Psoas muscle (tissue), 8 donors: Measurements from ENCODE around the gene ALDH7A1. TPM values are rescaled to one million over a fixed set of nuclear protein-coding genes. Genes with fewer than 3 reads are reported as not detected.

Experiments used
- ATAC-seq, 4 donors: fragments of 200-7000 bp; cut with Tn5 transposase; one replicate each; pipeline ENCODE4 v1.9.1; 2020; ENCODE audit warnings: moderate library complexity in 3 of 4, mild to moderate bottlenecking in 2 of 4
- DNase-seq, 2 donors: peaks; one replicate each; pipeline ENCODE4 v3.0.0-alpha.2; 2020
- H3K27ac ChIP-seq: fragments of 200-600 bp; one replicate; pipeline ENCODE4 v1.8.0; 2022
- H3K27me3 ChIP-seq, 3 donors: fragments of 200-600 bp in 1 of 3; one replicate each; pipeline versions ENCODE4 v1.6.1 to v1.8.0; 2013 to 2022; ENCODE audit warnings: low read length in 2 of 3, mild to moderate bottlenecking in 2 of 3, moderate library complexity in 1 of 3; ENCODE audit not compliant: insufficient read depth in 3 of 3
- H3K36me3 ChIP-seq, 2 donors: fragments of 200-600 bp in 1 of 2; one replicate each; pipeline versions ENCODE4 v1.6.1 to v1.8.0; 2013 to 2022; ENCODE audit warnings: low read depth in 1 of 2, mild to moderate bottlenecking in 1 of 2, moderate library complexity in 1 of 2; ENCODE audit not compliant: insufficient read depth in 1 of 2
- H3K4me1 ChIP-seq: fragments of 200-600 bp; one replicate; pipeline ENCODE4 v1.8.0; 2022
- H3K4me3 ChIP-seq: fragments of 200-600 bp; one replicate; pipeline ENCODE4 v1.8.0; 2022; ENCODE audit warnings: mild to moderate bottlenecking
- H3K9me3 ChIP-seq: fragments of 200-600 bp; one replicate; pipeline ENCODE4 v1.8.0; 2022
- CTCF ChIP-seq: fragments of 200-600 bp; IDR thresholded peaks from one replicate; pipeline ENCODE4 v1.8.0; 2022; ENCODE audit warnings: antibody characterized with exemption
- WGBS, 3 donors: extraction: QIAGEN DNeasy Blood & Tissue Kit; methylation state at CpG; one replicate each; pipeline versions ENCODE4 v1.1.6 to v1.1.7; 2013; 5-methylcytosine and 5-hydroxymethylcytosine counted together
- intact Hi-C, 2 donors: fragments of 100-400 bp; cut with DNase I; formaldehyde crosslinking; loops; one replicate each; pipeline versions ENCODE4 v1.11.0 to v1.14.2; 2022
- polyA plus RNA-seq, 3 donors: library from polyadenylated mRNA; stranded (reverse); fragments of 200-250 nt; gene quantifications; one replicate each; pipeline ENCODE4 v1.2.3, GENCODE V29; 2013
- total RNA-seq, 4 donors: library from RNA; stranded (reverse); fragmentation: NEBNext Ultra II Directional in 2 of 4; extraction: Animal tissue kit (Norgen Biotek cat#: 25700) in 2 of 4; gene quantifications; one replicate each; pipeline versions ENCODE4 v1.2.1 to v1.2.4, GENCODE V29; 2021 to 2023
- donor health status: healthy with polysubstance abuse.
- donor health status: DM: no; HTN: no; CAD: no; lungs with moderate emphysema.
- donor health status: Bipolar disorder and iron deficiency.
- donor health status: healthy.
- donor health status: DM: yes; HTN: yes; CAD: no.
- donor health status: DM: no; HTN: no; CAD: no.
- donor health status: DM: no; HTN: no; CAD: no.
- donor health status: DM: yes; HTN: yes; CAD: no.

Gene ALDH7A1
- total and polyA plus RNA-seq, 7 donors: 7.4 to 26.7 (median 8.8) TPM

- peaks cover 3 to 42% of the 10 kb centered on the region in 2 donors for H3K36me3 ChIP-seq
- no peak for TF ChIP-seq CTCF
- no peaks in the 10 kb centered on the region for H3K27me3 ChIP-seq
- intact Hi-C loops: no loop called here
- no peak for ATAC-seq
- no peak overlapping the region for H3K27ac ChIP-seq
- H3K9me3 ChIP-seq: no peaks in the 10 kb centered on the region
- no peak for DNase-seq
- WGBS, 3 donors: 92 to 95% (median 92%) methylated on average over 2 of the region's 2 CpGs
- H3K4me3 ChIP-seq: no peak overlapping the region
- H3K4me1 ChIP-seq: no peaks in the 10 kb centered on the region
Measured at GRCh38 chr5:126484253-126484652, 110.8 kb downstream of the ALDH7A1 start.

GRCh38 chr5:126483156-126483555, 111.9 kb downstream of the ALDH7A1 start:
- DNase-seq (no peak), ATAC-seq (no peak)
- intact Hi-C loops: no loop called here
- 15 to 29% (median 20%) methylated on average over 3 of the region's 3 CpGs for WGBS, 3 donors
- Histone ChIP-seq H3K27me3 (no peaks in the 10 kb centered on the region), H3K36me3 (peaks cover 3 to 32% of the 10 kb centered on the region in 2 donors), H3K4me1 (no peaks in the 10 kb centered on the region), H3K9me3 (no peaks in the 10 kb centered on the region), H3K4me3 (no peak overlapping the region), H3K27ac (no peak overlapping the region)
- TF ChIP-seq CTCF: no peak

- no peak for TF ChIP-seq CTCF
Measured at GRCh38 chr5:126482591-126482990, 112.4 kb downstream of the ALDH7A1 start.

GRCh38 chr5:126481243-126481642, 113.8 kb downstream of the ALDH7A1 start:
- Histone ChIP-seq H3K4me3 (no peak overlapping the region), H3K27me3 (no peaks in the 10 kb centered on the region), H3K4me1 (no peaks in the 10 kb centered on the region), H3K36me3 (peaks cover 3 to 15% of the 10 kb centered on the region in 2 donors), H3K27ac (no peak overlapping the region), H3K9me3 (no peaks in the 10 kb centered on the region)
- WGBS, 3 donors: 84 to 91% (median 89%) methylated on average over 2 of the region's 2 CpGs
- ATAC-seq: no peak
- DNase-seq: no peak
- intact Hi-C loops: no loop called here
- no peak for TF ChIP-seq CTCF

More at GRCh38 chr5:126482591-126482990, 112.4 kb downstream of the ALDH7A1 start:
- no peak overlapping the region for H3K27ac ChIP-seq
- no peak overlapping the region for H3K4me3 ChIP-seq
- H3K36me3 ChIP-seq: peaks cover 3 to 27% of the 10 kb centered on the region in 2 donors
- no peak for ATAC-seq
- no peaks in the 10 kb centered on the region for H3K4me1 ChIP-seq
- no peaks in the 10 kb centered on the region for H3K27me3 ChIP-seq
- DNase-seq: no peak
- no peaks in the 10 kb centered on the region for H3K9me3 ChIP-seq
- WGBS, 3 donors: 82 to 85% (median 82%) methylated on average over 1 of the region's 1 CpG
- intact Hi-C loops: no loop called here

Other genes with a start within 250 kb of the ALDH7A1 start
- 1 to 10 TPM; 2.8 to 8.0 (median 5.4) TPM for gene GRAMD2B, start 171.8 kb downstream of the ALDH7A1 start, total RNA-seq
- gene GRAMD2B, start 171.8 kb downstream of the ALDH7A1 start, polyA plus RNA-seq: 1 to 10 TPM; 1.3 to 3.8 (median 1.9) TPM
- gene PHAX, start 5.7 kb upstream of the ALDH7A1 start, total RNA-seq: 10 to 100 TPM; 29.0 to 42.6 (median 32.0) TPM
- gene PHAX, start 5.7 kb upstream of the ALDH7A1 start, polyA plus RNA-seq: 10 to 100 TPM; 25.6 to 53.0 (median 32.2) TPM
- 1 to 10 TPM; 1.4 to 4.1 (median 2.1) TPM for gene LMNB1, start 181.9 kb upstream of the ALDH7A1 start, total RNA-seq
- 1 to 10 TPM in 1 of 3 donors, under 1 TPM in 2; 0.66 to 1.0 (median 0.72) TPM for gene LMNB1, start 181.9 kb upstream of the ALDH7A1 start, polyA plus RNA-seq